ENCODE results near the gene SLC31A2.

SLC31A2 gene

GRCh38 chr9:113153599-113153998, 2.8 kb downstream of the SLC31A2 start:
- H3K4me3 ChIP-seq (replicated peaks in 1 of 2; ENCODE audit: low read depth in 2 of 2, low read length in 2 of 2): no peak overlapping the region
- no peak for DNase-seq (ENCODE audit: low read depth in 2 of 2)
- TF ChIP-seq, protein P1, sequence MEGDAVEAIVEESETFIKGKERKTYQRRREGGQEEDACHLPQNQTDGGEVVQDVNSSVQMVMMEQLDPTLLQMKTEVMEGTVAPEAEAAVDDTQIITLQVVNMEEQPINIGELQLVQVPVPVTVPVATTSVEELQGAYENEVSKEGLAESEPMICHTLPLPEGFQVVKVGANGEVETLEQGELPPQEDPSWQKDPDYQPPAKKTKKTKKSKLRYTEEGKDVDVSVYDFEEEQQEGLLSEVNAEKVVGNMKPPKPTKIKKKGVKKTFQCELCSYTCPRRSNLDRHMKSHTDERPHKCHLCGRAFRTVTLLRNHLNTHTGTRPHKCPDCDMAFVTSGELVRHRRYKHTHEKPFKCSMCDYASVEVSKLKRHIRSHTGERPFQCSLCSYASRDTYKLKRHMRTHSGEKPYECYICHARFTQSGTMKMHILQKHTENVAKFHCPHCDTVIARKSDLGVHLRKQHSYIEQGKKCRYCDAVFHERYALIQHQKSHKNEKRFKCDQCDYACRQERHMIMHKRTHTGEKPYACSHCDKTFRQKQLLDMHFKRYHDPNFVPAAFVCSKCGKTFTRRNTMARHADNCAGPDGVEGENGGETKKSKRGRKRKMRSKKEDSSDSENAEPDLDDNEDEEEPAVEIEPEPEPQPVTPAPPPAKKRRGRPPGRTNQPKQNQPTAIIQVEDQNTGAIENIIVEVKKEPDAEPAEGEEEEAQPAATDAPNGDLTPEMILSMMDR (IDR thresholded peaks at IDR 0.05; ENCODE audit: low read depth, low read length): no peak

GRCh38 chr9:113154471-113154870, 3.7 kb downstream of the SLC31A2 start:
- H3K4me3 ChIP-seq (replicated peaks in 1 of 2; ENCODE audit: low read depth in 2 of 2, low read length in 2 of 2): no peak overlapping the region
- DNase-seq (ENCODE audit: low read depth in 2 of 2): peak; percentile 21 to 72
- TF ChIP-seq, protein P1 (IDR thresholded peaks at IDR 0.05; ENCODE audit: low read depth, low read length): no peak

GRCh38 chr9:113154946-113155345, 4.1 kb downstream of the SLC31A2 start:
- TF ChIP-seq, protein P1 (IDR thresholded peaks at IDR 0.05; ENCODE audit: low read depth, low read length): no peak
- no peak overlapping the region for H3K4me3 ChIP-seq (replicated peaks in 1 of 2; ENCODE audit: low read depth in 2 of 2, low read length in 2 of 2)
- DNase-seq (ENCODE audit: low read depth in 2 of 2): peak in 1 of 2 donors; percentile 42

GRCh38 chr9:113155911-113156588, 5.2 kb downstream of the SLC31A2 start:
- TF ChIP-seq, protein P1 (IDR thresholded peaks at IDR 0.05; ENCODE audit: low read depth, low read length): no peak
- no peak overlapping the region for H3K4me3 ChIP-seq (replicated peaks in 1 of 2; ENCODE audit: low read depth in 2 of 2, low read length in 2 of 2)
- DNase-seq (ENCODE audit: low read depth in 2 of 2): no peak

DNA sequence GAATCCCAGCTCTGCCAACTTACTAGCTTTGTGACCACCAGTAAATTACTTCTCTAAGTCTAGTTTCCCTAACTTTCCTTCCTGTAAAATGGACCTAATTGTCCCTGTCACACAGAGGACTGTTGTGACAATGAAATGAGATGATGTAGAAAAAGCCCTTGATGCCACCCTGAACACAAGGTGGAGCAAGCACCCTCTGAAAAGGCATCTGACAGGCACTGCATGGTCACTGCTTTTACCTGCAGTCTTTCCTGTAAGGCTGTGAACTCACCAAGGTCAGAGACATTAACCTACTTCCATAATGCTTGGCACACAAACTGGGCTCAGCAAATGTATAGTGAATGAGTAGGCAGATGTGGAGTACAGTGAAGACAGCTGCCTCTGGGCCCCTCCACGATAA, 6.1 kb downstream of the SLC31A2 start:
- no peak for DNase-seq (ENCODE audit: low read depth in 2 of 2)
- TF ChIP-seq, protein P1 (IDR thresholded peaks at IDR 0.05; ENCODE audit: low read depth, low read length): no peak
- no peak overlapping the region for H3K4me3 ChIP-seq (replicated peaks in 1 of 2; ENCODE audit: low read depth in 2 of 2, low read length in 2 of 2)

- TF ChIP-seq, protein P1 (IDR thresholded peaks at IDR 0.05; ENCODE audit: low read depth, low read length): no peak
- DNase-seq (ENCODE audit: low read depth in 2 of 2): no peak
- H3K4me3 ChIP-seq (replicated peaks in 1 of 2; ENCODE audit: low read depth in 2 of 2, low read length in 2 of 2): no peak overlapping the region
These were observed 7.6 kb downstream of the SLC31A2 start for GRCh38 chr9:113158446-113158845.

DNA sequence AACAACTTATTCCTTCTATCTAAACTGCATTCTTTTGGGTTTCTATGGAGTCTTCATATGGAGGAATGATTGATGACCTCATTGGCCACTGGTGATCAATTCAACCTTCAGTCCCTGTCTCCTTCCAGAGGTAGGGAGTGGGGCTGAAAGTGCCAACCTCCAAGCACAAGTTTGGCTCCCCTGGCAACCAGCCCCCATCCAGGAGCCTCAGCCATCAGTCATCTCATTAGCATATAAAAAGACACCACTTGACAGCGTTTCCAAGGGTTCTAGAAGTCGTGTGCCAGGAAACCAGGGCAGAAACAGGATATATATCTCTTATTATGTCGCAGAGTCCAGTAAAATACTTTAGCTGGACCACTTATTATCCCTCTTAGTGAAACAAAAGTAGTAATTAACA, 9.8 kb downstream of the SLC31A2 start:
- no peak overlapping the region for H3K4me3 ChIP-seq (replicated peaks in 1 of 2; ENCODE audit: low read depth in 2 of 2, low read length in 2 of 2)
- TF ChIP-seq, protein P1 (IDR thresholded peaks at IDR 0.05; ENCODE audit: low read depth, low read length): no peak
- no peak for DNase-seq (ENCODE audit: low read depth in 2 of 2)

Data from cardiac fibroblast (primary cell).